Spleen (tissue), 11 donors: ENCODE results near the gene CACNG7. TPM values are rescaled to one million over a fixed set of nuclear protein-coding genes. Genes with fewer than 3 reads are reported as not detected.

Source experiments
- DNase-seq: peaks from one replicate; pipeline ENCODE4 v3.0.0-alpha.2; 2020
- H3K27ac ChIP-seq, 8 donors: fragments of 200-600 bp; sonication (generic) in 7 of 8; 1 replicate in 4 of 8; 2 replicates in 4 of 8; pipeline versions ENCODE4 v1.5.0 to v1.8.0; 2016 to 2021; ENCODE audit warnings: inconsistent platforms in 4 of 8, mild to moderate bottlenecking in 4 of 8, moderate library complexity in 1 of 8
- H3K27me3 ChIP-seq, 7 donors: fragments of 200-600 bp; sonication (generic) in 6 of 7; replicated peaks in 1 of 7; 1 replicate in 4 of 7; 2 replicates in 3 of 7; pipeline versions ENCODE4 v1.5.0 to v1.8.0; 2016 to 2021; ENCODE audit warnings: inconsistent platforms in 3 of 7, mild to moderate bottlenecking in 1 of 7
- H3K36me3 ChIP-seq, 6 donors: fragments of 200-600 bp; sonication (generic) in 5 of 6; 1 replicate in 4 of 6; 2 replicates in 2 of 6; pipeline versions ENCODE4 v1.5.0 to v1.8.0; 2016 to 2021; ENCODE audit warnings: inconsistent platforms in 2 of 6
- H3K4me1 ChIP-seq, 6 donors: fragments of 200-600 bp; sonication (generic) in 5 of 6; 1 replicate in 3 of 6; 2 replicates in 3 of 6; pipeline versions ENCODE4 v1.5.0 to v1.8.0; 2016 to 2021; ENCODE audit warnings: inconsistent platforms in 3 of 6
- H3K4me3 ChIP-seq, 8 donors: fragments of 200-600 bp; sonication (generic) in 7 of 8; 1 replicate in 4 of 8; 2 replicates in 4 of 8; pipeline versions ENCODE4 v1.5.0 to v1.8.0; 2016 to 2021; ENCODE audit warnings: inconsistent platforms in 4 of 8, mild to moderate bottlenecking in 4 of 8, moderate library complexity in 2 of 8
- H3K9me3 ChIP-seq, 8 donors: fragments of 200-600 bp; sonication (generic) in 7 of 8; 1 replicate in 4 of 8; 2 replicates in 4 of 8; pipeline versions ENCODE4 v1.5.0 to v1.8.0; 2016 to 2021; ENCODE audit warnings: inconsistent platforms in 4 of 8
- CTCF ChIP-seq, 11 experiments: fragments of 200-600 bp in 7 of 11; fragments of 450-650 bp in 4 of 11; sonication (generic) in 4 of 11; IDR thresholded peaks in 8 of 11; conservative IDR thresholded peaks in 3 of 11; 1 replicate in 7 of 11; 2 replicates in 4 of 11; pipeline versions ENCODE4 v1.4.0 to v1.8.0; 2016 to 2021; ENCODE audit warnings: antibody characterized with exemption in 11 of 11, inconsistent platforms in 4 of 11, mild to moderate bottlenecking in 1 of 11
- POLR2A ChIP-seq, 3 donors: fragments of 450-650 bp; IDR thresholded peaks; one replicate each; pipeline ENCODE4 v1.5.1; 2017; ENCODE audit warnings: antibody characterized with exemption in 3 of 3, mild to moderate bottlenecking in 1 of 3
- POLR2AphosphoS5 ChIP-seq, 3 donors: sonication (generic); formaldehyde crosslinking; IDR thresholded peaks; one replicate each; pipeline ENCODE4 v1.5.1; 2017; ENCODE audit warnings: antibody characterized with exemption in 3 of 3
- WGBS, 5 donors: extraction: QIAGEN DNeasy Blood & Tissue Kit in 3 of 5; methylation state at CpG; one replicate each; pipeline versions ENCODE4 v1.1.5 to v1.1.7; 2013 to 2018; 5-methylcytosine and 5-hydroxymethylcytosine counted together
- intact Hi-C: fragments of 100-400 bp; cut with DNase I; formaldehyde crosslinking; loops from one replicate; pipeline ENCODE4 v1.15.0; 2023; ENCODE audit warnings: low total_unique reads
- polyA plus RNA-seq, 3 donors: library from polyadenylated mRNA; stranded (reverse); fragments of 200-250 nt; gene quantifications; one replicate each; pipeline ENCODE4 v1.2.1, GENCODE V29; 2013
- total RNA-seq, 7 donors: library from RNA; depleted of rRNA in 3 of 7; stranded (reverse); fragments of >200 nt in 3 of 7; fragmentation: NEBNext Ultra II Directional in 4 of 7; extraction: Animal tissue kit (Norgen Biotek cat#: 25700) in 4 of 7; gene quantifications; one replicate each; pipeline versions ENCODE4 v1.1.0 to v1.2.1, GENCODE V29; 2016 to 2021
- donor health status: healthy with polysubstance abuse.
- donor health status: DM: no; HTN: no; CAD: no; lungs with moderate emphysema.
- donor health status: DM: no; HTN: no; CAD: no.
- donor health status: Bipolar disorder and iron deficiency.
- donor health status: healthy.
- donor health status: DM: no; HTN: no; CAD: no.
- donor health status: DM: yes; HTN: yes; CAD: no.

Gene CACNG7
- total and polyA plus RNA-seq, 10 donors, result not detected

GRCh38 chr19:53865918-53866864 lies 42.9 kb upstream of the CACNG7 start:
- Histone ChIP-seq H3K36me3 (peaks cover 0 to 4% (median 0%) of the 10 kb centered on the region in 6 donors), H3K4me3 (peak overlapping the region; percentile 2 to 85 (median 62)), H3K27ac (peak overlapping the region; percentile 19 to 96 (median 93)), H3K4me1 (peaks cover 19 to 63% (median 45%) of the 10 kb centered on the region in 6 donors), H3K9me3 (no peaks in the 10 kb centered on the region), H3K27me3 (peaks cover 0 to 37% (median 0%) of the 10 kb centered on the region in 7 donors)
- peak; percentile 92 for DNase-seq
- 4 to 12% (median 8%) methylated on average over 35 to 50 of the region's 50 CpGs for WGBS, 5 donors
- TF ChIP-seq CTCF (IDR thresholded peaks at IDR 0.05 in 8 of 11, conservative IDR thresholded peaks at IDR 0.05 in 3 of 11), result peak in 2 of 11 experiments; percentile 5 to 26
- peak; percentile 47 to 75 (median 65) for TF ChIP-seq POLR2AphosphoS5 (IDR thresholded peaks at IDR 0.05)
- no peak for TF ChIP-seq POLR2A (IDR thresholded peaks at IDR 0.05)
- intact Hi-C loops, result no loop called here

- Histone ChIP-seq H3K36me3 (peaks cover 0 to 4% (median 0%) of the 10 kb centered on the region in 6 donors), H3K9me3 (no peaks in the 10 kb centered on the region), H3K27ac (peak overlapping the region; percentile 19 to 96 (median 93)), H3K4me3 (peak overlapping the region in 6 of 8 donors; percentile 57 to 85 (median 68)), H3K4me1 (peaks cover 19 to 70% (median 51%) of the 10 kb centered on the region in 6 donors), H3K27me3 (peaks cover 0 to 37% (median 0%) of the 10 kb centered on the region in 7 donors)
- DNase-seq, result peak; percentile 85
- WGBS, 5 donors, result 47 to 68% (median 60%) methylated on average over 10 to 14 of the region's 14 CpGs
- intact Hi-C loops, result no loop called here
- no peak for TF ChIP-seq POLR2A (IDR thresholded peaks at IDR 0.05)
- no peak for TF ChIP-seq CTCF (IDR thresholded peaks at IDR 0.05 in 8 of 11, conservative IDR thresholded peaks at IDR 0.05 in 3 of 11)
- no peak for TF ChIP-seq POLR2AphosphoS5 (IDR thresholded peaks at IDR 0.05)
These were observed 42.2 kb upstream of the CACNG7 start for GRCh38 chr19:53866865-53867224.

- no peak for TF ChIP-seq POLR2A (IDR thresholded peaks at IDR 0.05)
- peak; percentile 81 to 87 (median 82) for TF ChIP-seq POLR2AphosphoS5 (IDR thresholded peaks at IDR 0.05)
- TF ChIP-seq CTCF (IDR thresholded peaks at IDR 0.05 in 8 of 11, conservative IDR thresholded peaks at IDR 0.05 in 3 of 11), result peak in 2 of 11 experiments; percentile 11 to 18
- Histone ChIP-seq H3K27ac (peak within 1 kb of the TSS; percentile 83 to 96 (median 93)), H3K9me3 (no peaks in the 10 kb centered on the region), H3K27me3 (peaks cover 0 to 36% (median 0%) of the 10 kb centered on the region in 7 donors), H3K4me1 (peaks cover 20 to 76% (median 57%) of the 10 kb centered on the region in 6 donors), H3K4me3 (peak within 1 kb of the TSS; percentile 53 to 85 (median 68)), H3K36me3 (peaks cover 0 to 9% (median 0%) of the 10 kb centered on the region in 6 donors)
- intact Hi-C loops, result no loop called here
- WGBS, 5 donors, result 1 to 5% (median 3%) methylated on average over 22 to 37 of the region's 37 CpGs
- DNase-seq, result peak; percentile 98
These were observed 41.6 kb upstream of the CACNG7 start, which contains the start of gene MYADM for GRCh38 chr19:53867225-53868090. TSS of gene MYADM (plus strand) at chr19:53867883. CDS start at chr19:53873530, 5,647 bp downstream.
